HG03460 (cell line): ENCODE results near the gene STK32B.

Source experiments
- ATAC-seq: cut with Tn5 transposase; IDR thresholded peaks from one replicate; pipeline ENCODE4 v1.9.1; 2021; ENCODE audit not compliant: unreplicated experiment

The STK32B gene

DNA sequence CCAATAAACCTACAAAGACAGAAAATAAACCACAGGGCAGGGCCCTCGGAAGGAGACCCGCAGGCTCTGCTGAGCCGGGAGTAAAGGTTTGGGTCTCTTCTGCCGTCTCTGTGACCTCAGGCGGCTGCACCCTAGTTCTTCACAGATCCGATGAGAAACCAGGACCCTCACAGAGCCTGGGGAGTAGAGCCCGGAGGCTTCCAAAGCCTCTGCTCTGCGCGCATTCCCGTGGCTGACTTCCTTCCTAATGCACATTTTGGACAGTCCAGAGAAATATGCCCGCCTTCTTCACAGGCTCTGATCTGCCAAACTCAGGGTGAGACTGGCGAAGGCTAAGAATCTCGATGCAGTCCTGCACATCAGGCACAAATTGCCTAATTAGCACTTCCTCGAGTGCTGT, 411.6 kb downstream of the STK32B start:
- ATAC-seq: no peak

DNA sequence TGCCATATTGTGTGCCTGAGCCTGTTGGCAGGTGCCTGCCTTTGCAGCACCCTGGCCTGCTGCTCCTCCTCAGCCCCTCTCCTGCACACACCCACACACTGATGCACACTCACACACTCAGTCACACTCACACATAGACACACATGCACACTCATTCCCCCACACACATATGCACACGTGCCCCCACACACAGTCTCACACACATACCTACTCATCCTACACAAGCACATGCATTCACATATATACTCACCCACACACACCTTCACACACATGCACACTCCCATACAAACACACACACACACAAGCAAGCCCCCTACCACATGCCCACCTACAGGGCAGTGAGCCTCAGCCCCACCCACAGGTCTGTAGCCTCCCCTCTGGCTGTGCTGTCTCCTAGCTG, 412.1 kb downstream of the STK32B start:
- no peak for ATAC-seq

DNA sequence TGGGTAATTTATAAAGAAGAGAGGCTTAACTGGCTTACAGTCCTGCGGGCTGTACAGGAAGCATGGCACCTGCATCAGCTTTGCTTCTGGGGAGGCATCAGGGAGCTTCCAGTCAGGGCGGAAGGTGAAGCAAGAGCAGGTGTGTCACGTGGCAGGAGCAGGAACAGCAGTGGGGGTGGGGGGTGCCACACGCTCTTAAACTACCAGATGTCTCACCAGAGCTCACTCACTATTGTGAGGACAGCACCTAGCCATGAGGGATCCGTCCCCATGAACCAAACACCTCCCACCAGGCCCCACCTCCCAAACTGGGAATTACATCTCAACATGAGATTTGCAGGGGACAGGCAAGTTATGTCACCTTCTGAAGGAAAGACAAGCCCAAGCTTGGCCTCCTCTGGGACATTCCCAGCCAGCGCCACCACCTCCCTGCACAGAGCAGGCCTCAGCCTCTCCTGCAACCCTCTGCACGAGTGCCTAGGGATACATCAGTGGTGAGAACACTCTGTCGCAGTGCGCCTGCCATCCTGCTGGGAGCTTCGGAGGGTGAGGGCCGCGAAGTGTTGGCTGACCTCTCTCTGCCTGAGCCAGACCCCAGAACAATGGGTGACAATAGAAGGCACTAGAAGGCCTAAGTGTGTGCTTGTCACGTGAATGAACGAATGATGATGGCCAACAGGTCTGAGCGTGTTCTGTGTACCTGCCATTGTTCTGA, 412.8 kb downstream of the STK32B start:
- no peak for ATAC-seq

DNA sequence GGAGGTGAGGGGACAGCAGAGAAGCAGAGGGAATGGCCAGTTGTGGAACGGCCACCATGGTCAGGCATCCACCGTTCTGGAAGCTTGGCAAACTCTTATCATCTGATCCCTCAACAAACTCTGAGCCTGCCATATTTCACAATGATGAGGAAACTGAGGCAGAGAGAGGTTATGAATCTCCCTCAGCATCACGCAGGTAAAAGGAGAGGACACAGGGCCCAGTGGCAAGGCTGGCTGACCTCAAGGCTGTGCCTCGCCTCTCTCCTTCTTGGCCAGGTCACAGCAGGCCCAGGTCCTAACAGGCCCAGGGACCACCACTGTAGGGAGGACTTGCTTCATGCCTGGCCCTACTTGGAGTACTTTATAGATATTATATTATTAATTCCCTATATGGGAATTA, 414.2 kb downstream of the STK32B start:
- no peak for ATAC-seq

DNA sequence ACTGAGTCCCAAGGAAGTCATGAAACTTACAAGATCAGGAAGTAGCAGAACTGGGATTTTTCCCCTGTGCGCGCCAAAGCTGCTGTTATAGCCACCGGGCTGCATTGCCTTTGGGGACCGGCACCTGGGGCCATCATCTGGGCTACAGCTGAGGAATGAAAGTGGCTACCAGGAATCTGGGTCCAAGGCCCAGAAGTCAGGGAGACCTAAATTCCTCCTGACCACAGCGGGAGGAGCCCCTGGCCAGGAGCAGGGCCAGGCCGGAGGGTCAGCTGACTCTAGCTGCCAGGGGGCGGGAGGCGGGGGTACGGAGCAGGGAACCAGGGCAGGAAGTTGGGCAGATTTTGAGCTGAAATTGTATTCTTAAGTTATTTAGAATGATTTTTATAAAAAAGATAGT, 414.7 kb downstream of the STK32B start:
- ATAC-seq: no peak

DNA sequence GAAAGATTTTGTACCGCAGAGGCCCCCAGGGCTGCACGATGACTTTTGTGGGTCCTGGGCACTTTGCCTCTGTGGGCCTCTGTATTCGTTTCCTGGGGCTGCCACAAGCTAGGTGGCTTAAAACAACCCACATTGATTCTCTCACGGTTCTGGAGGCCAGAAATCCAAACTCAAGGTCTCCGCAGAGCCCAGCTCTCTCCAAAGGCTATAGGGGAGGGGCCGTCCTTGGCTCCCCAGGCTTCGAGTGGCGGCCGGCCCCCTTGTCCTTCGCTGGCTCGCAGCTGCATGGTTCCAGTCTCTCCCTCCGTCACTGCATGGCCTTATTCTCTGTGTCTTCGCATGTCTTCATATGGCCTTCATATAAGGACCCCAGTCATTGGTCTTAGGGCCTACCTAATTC, 415.8 kb downstream of the STK32B start:
- no peak for ATAC-seq

DNA sequence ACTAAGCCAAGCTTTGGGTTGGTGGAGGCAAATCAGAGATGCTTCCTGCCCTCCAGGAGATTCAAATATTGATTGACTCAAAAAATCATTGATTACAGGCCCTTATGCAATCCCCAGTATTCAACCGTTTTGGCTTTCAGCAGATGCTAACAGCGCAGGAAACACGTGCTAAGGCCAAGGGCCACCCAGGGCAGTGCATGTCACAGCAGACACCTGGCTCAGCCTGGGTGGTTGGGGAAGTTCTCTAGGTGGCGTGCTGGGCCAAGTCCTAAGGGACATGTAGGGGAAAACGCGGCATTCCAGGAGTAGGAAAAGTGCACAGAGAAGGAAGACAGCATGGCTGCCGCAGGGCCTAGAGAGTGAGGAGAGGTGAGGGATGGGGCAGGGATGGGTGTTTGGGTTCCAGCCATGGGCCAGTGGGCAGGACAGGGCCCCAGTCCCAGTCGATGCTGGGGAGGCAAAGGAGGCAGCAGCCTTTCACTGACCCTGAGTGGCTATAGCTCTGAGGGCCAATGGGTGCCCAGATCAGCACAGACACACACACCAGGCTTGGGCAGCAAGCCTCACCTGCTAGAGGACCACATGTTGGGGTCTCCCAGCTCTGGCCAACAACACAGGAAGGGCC, 418.0 kb downstream of the STK32B start:
- ATAC-seq: no peak

DNA sequence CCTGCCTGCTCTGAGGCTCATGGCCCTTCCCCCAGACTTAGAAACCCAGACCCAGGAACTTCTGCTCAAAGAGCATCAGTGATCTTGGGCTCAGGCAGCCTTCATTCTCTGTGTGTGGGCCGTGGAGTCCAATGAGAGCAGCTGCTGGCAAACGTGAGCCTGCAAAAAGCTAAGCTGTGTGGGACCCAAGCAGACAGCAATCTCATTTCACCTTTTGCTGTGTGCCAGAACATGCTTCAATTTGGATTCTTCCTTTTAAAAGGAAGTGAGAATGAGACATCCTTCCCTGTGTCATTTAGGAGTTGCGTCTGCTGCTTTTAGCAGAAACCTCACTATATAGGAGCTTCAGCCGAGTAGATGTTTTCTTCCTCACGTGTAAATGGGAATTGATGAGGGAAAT, 418.6 kb downstream of the STK32B start:
- no peak for ATAC-seq

DNA sequence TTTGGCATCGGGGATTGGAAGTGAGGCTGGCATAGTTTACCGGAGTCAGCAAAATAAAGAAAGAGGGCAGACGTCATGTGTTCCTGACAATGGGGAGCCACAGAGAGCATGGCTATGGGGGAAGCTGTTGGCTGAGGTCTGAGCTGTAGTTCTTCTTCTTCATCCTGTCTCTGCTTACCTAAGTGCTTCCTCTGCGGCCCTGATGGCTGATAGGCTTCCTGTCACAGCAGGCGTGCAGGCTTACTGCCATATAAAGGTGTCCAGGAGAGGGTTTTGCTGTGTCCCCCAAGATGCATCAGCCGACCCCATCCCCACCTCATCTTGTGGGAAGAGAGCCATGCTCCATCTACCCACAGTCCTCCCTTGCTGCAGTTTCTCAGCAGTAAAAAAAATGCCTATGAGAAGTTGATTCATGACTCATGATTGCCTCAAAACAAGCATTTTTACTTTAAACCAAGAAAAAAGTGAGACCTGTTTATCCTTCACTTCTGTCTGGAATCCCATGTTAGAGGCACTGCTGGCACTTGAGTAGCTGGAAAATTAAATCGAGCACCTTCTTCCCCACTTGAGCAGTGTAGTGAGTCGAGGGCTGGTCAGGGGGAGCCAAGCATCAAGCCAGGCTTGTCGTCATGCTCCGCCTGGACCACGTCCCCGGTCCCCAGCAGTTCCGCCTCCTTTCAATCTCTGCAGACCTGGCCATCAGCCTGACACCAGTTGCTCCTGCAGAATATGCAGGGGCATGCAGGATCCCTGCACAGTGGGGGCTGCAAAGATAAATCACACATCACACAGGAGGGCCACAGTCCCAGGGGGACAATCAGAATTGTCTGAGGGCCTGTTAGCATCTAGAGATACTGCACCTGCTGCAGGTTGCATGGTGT, 419.3 kb downstream of the STK32B start:
- no peak for ATAC-seq

DNA sequence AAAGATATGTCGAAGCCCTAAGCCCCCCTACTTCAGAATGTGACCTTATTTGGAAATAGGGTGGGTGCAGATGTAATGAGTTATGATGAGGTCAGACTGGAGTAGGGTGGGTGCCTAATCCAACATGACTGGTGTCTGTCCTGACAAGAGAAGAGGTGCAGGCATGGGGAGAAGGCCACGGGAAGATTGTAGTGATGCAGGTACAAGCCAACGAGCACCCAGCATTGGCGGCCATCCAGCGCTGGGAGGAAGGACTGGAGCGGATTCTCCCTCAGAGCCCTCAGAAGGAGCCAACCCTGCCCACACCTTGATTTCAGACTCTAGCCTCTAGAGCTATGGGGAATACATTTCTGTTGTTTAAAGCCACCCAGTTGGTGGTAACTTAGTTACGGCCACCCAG, 419.9 kb downstream of the STK32B start:
- no peak for ATAC-seq

DNA sequence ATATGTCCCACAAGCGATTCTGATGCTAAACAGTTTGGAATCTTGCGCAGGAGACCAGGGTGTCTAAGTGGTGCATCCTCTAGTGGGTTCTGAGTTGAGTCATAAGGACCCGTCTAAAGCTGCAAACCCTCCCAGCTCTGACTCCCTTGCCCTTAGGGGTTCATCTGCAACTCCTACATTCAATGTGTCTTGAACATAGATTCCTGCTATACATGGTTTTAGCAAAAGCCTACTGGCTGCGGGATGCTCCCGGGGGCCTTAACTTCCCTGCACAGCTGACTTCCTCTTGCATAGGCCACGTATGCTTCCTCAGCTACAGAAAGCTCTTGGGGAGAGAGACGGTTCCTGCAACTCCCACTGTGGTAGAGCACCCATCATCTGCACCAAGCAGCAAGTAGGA, 420.4 kb downstream of the STK32B start:
- no peak for ATAC-seq

DNA sequence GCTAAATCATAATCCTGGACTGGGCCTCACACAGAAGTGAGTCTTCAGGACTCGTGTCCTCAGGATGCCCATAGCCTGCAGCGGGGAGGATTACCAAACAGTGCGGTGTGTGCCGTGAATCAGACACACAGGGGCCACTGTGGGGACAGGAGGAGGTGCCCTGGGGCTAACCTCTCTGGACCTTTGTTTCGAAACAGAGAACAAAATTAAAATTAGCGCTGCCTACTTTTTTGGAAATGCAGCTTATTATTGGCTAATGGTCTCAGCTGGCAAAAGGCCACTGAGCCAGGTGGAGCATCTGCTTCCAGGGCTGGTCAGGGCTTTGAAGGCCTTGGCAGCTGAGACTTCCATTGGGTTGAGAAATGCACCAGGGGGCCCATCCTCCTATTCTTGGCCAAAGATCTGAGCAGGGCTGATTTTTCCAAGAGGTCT, 420.9 kb downstream of the STK32B start:
- ATAC-seq: no peak

DNA sequence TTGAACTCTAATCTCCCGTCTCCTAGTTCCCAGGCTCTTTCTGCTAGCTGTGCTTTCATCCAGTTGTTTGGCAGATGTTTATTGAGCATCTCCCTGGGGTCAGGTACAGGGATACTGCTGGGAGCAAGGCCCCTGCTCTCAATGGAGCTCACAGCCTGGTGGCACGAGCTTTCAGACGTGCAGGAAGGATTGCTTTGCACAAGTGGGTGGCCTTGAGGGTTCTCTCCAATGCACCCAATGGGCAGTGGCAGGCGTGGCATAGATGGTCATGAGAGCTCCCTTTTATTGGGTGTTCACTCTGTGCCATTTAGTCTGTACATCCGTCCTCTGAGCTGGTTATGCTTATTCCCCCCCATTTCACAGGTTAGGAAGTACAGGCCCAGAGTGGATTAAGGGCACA, 421.8 kb downstream of the STK32B start:
- no peak for ATAC-seq

DNA sequence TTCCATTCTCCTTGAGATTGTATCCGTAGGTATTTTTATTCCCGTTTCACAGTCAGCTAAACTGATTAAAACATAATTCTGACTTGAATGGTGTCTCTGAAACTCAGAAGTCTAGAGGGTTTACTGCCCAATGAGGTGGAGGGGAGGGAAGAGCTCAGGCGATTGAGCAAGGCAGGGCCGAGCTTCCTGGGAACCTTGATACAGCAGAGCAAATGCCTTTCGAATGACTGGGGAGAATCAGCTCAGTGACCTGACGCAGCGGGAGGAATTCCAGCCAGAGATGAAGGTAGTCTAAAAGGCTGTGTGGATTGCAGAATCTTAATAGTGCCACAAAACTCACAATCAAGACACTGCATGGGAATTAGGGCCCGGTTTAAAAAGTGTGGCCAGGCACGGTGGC, 423.5 kb downstream of the STK32B start:
- ATAC-seq: no peak

DNA sequence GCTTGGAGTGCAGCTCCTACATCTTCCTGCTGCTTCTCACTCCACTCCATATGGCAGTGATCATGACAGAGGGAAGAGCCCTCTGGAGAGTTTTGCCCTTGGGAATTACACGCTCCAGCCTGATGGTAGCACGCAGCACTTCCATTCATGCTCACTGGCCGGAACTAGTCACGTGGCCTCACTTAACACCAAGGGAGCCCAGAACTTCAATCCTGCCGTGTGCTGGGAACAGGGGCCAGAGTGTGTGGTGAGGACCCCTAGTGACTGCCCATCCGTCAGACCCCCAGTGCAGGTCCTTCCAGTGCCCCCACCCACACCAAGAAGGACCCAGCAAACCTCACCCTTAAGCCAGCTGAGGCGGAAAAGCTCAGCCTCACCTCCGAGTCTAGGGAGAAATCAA, 426.3 kb downstream of the STK32B start:
- no peak for ATAC-seq

DNA sequence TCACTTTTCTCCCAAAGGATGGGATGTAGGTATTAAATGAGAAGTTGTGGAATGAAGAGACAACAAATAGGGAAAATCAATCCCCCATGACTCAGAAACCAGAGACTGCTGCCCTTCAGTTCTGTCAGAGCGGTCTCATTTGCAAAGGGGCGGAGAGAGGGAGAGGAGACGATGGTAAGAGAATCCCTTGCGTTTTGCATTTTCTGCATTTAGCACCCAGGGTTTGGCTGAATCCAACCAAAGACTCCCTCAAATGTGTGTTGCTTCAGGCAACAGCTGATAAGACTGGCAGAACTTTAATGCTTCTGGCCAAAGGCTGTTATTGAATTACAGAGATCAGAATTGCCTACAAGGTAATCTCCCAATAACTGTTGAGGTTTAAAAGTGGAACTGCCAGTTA, 426.9 kb downstream of the STK32B start:
- no peak for ATAC-seq

DNA sequence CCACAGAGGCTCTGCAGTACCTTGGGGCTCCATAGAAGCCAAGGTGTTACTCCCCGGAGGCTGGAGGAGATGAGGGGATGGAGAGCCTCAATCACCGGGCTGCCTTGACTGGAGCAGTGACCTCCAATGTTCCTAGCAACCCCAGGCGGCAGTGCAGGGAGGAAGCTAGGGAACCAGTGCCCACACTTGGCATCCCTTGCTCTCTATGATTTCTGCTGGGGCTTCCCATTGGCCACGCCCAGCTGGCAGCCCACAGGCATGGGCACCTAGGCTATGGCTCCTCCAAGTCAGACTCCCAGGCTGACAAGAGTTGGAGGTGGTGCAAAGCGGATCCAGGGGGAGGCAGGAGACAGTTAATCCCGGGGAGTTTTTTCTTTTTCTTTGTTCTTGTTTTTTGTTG, 427.4 kb downstream of the STK32B start:
- ATAC-seq: no peak

DNA sequence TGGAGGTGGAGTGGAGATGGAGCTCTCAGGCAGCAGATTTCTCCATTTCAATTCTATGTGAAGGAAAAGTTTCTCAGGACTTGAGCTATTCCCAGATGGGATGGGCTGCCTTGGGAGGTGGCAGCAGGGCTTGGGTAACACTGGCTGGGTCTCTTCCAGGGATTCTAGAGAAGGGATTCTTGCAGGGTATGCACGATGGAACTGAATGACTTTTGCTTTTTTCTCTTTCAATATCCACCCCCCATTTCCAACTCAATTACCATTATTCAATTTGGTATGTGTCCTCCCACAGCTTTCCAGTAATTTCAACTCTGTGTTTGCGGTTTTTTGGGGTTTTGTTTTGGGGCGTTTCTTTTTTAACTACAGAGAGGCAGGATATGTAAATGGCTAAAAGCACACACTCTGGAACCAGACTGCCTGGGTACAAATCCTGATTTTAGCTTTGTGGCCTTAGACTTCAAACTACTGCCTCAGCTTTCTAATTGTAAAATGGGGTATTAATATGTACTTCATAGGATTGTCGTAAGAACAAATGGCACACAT, 428.3 kb downstream of the STK32B start:
- no peak for ATAC-seq

DNA sequence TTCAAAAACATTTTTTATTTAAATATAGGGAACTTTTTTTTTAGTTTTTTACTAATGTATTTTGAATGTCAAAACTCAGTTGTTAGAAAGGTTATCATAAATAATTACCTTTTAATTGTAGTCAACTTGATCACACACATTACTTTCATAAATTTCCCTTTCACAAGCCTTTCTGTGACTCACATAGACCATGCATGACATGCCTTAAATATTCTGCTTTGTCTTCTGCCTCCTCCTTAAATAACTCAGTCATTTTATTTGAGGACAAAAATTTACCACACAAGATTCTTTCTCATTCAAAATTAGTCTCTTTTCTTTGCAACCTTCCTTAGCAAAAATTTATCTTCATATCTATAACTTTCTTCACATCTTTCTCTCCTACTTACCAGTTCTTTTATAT, 437.1 kb downstream of the STK32B start:
- ATAC-seq: no peak

DNA sequence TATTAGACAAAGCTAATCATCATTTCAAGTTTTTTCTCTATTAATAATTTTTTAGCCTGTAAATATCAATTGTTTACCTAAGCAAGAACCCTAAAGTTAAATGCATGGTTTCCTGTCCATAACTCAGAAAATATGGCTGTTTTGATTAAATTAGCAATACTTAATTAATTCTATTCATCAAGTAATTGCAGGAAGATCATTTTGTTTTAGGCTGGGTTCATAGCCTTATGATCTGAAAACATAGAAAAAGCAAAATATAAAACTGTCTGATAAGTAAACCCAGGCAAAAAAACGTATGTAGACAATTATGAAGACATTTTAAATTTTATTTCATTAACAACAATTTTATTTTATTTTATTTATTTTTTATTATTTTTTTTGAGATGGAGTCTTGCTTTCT, 438.0 kb downstream of the STK32B start:
- ATAC-seq: no peak

DNA sequence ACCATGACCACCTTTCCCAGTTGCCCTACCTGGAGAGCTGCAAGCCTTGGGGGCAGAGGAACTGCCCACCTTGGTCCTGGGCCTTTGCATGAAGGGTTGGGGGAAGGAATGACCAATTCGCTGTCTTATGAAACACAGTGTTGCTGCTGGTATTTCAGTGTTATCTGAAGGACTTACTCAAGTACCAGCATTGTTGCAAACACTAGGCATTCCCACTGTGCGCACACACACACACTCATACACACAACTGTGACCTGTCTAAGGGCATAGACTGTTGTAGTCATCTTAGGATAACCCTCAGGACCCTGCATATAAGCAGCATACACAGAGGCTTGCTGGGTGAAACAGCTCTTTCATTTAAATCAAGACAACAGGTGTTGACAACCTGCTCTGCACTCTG, 446.2 kb downstream of the STK32B start:
- no peak for ATAC-seq

DNA sequence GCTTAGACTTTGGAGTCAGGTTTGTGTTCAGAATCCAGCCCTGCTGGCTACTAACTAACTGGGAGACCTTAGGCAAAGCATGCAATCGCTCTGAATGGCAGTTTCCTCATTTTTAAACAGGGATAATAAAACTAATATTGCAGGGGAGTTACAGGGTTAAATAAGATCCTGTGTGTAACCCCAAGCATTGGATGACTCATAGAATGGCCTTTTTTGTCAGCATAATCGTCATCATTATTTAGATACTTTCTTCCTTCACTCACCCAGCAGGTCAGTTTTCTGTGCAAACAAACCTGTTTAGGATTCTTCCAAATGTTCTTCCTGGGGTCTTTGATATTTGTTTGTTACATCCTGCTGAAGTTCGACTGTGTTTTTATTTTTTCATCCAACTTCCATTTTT, 448.9 kb downstream of the STK32B start:
- ATAC-seq: no peak
